Caco-2 (cell line): ENCODE measurements around the gene RARA. TPM values are rescaled to one million over a fixed set of nuclear protein-coding genes. Genes with fewer than 3 reads are reported as not detected.

Source experiments
- BruUV-seq: library from RNA; stranded (reverse); fragments of 400-500 nt; replicated peaks from 2 replicates; lab custom pipeline; 2021; lab: Mats Ljungman, UMichigan
- CTCF ChIA-PET: fragments of 300-600 bp; sonication (Branson Sonifier 250); formaldehyde crosslinking; loops from one replicate; lab custom pipeline; 2022; ENCODE audit warnings: antibody characterized with exemption; lab: Charles Lee
- POLR2A ChIA-PET: fragments of 300-600 bp; sonication (Branson Sonifier 250); formaldehyde crosslinking; loops from one replicate; lab custom pipeline; 2022; ENCODE audit warnings: antibody characterized with exemption; lab: Charles Lee
- DNase-seq, 2 experiments: peaks; one replicate each; pipeline versions ENCODE4 v3.0.0 to v3.0.0-alpha.2; 2020 to 2022
- H3K27me3 ChIP-seq: replicated peaks from 2 replicates; pipeline ENCODE4 v1.6.0; 2011; ENCODE audit warnings: low read length; ENCODE audit not compliant: control insufficient read depth, insufficient read depth
- H3K36me3 ChIP-seq: 2 replicates; pipeline ENCODE4 v1.5.1; 2011; ENCODE audit warnings: low read length; ENCODE audit not compliant: control insufficient read depth, insufficient read depth
- H3K4me1 ChIP-seq: fragments of 250-450 bp; sonication (Bioruptor Pico); 2 replicates; pipeline ENCODE4 v1.5.1; 2020; ENCODE audit warnings: mild to moderate bottlenecking
- H3K4me3 ChIP-seq: 2 replicates; pipeline ENCODE4 v1.5.1; 2011; ENCODE audit warnings: low read depth, mild to moderate bottlenecking, control low read depth, low read length
- H3K9me3 ChIP-seq: fragments of 250-450 bp; sonication (Bioruptor Pico); 2 replicates; pipeline ENCODE4 v1.5.1; 2020; ENCODE audit warnings: mild to moderate bottlenecking, moderate library complexity
- H3K27ac Mint-ChIP-seq: one replicate; pipeline ENCODE4 v1.8.0; 2022; ENCODE audit warnings: mixed read lengths; ENCODE audit not compliant: unreplicated experiment
- H3K27me3 Mint-ChIP-seq: one replicate; pipeline ENCODE4 v1.8.0; 2022; ENCODE audit warnings: mixed read lengths; ENCODE audit not compliant: insufficient read depth, unreplicated experiment
- H3K36me3 Mint-ChIP-seq: one replicate; pipeline ENCODE4 v1.8.0; 2022; ENCODE audit warnings: mild to moderate bottlenecking, mixed read lengths; ENCODE audit not compliant: insufficient read depth, unreplicated experiment
- H3K4me1 Mint-ChIP-seq: one replicate; pipeline ENCODE4 v1.8.0; 2022; ENCODE audit warnings: low read depth, mixed read lengths; ENCODE audit not compliant: unreplicated experiment
- H3K4me3 Mint-ChIP-seq: one replicate; pipeline ENCODE4 v1.8.0; 2022; ENCODE audit warnings: mild to moderate bottlenecking, moderate library complexity, mixed read lengths; ENCODE audit not compliant: unreplicated experiment
- H3K9me3 Mint-ChIP-seq: one replicate; pipeline ENCODE4 v1.8.0; 2022; ENCODE audit warnings: mixed read lengths; ENCODE audit not compliant: unreplicated experiment
- intact Hi-C: fragments of 100-400 bp; cut with micrococcal nuclease; formaldehyde crosslinking; loops from one replicate; pipeline ENCODE4 v1.10.0; 2022; ENCODE audit not compliant: unreplicated experiment
- total RNA-seq: library from RNA; stranded (reverse); gene quantifications from 2 replicates; pipeline ENCODE4 v1.2.3, GENCODE V29; 2022
- TF ChIP-seq, protein P1 (sequence below), 2 experiments: fragments of 200-600 bp in 1 of 2; IDR thresholded peaks; 1 replicate in 1 of 2; 2 replicates in 1 of 2; pipeline versions ENCODE4 v1.5.1 to v1.8.0; 2011 to 2022; ENCODE audit warnings: antibody characterized with exemption in 1 of 2, control low read depth in 1 of 2, inconsistent platforms in 1 of 2, low read depth in 1 of 2, low read length in 1 of 2, mild to moderate bottlenecking in 1 of 2, moderate library complexity in 1 of 2; ENCODE audit not compliant: insufficient read depth in 1 of 2, severe bottlenecking in 1 of 2, unreplicated experiment in 1 of 2

RARA gene
- total RNA-seq, 1 experiment from 2014 or later, result 27.6 TPM

DNA sequence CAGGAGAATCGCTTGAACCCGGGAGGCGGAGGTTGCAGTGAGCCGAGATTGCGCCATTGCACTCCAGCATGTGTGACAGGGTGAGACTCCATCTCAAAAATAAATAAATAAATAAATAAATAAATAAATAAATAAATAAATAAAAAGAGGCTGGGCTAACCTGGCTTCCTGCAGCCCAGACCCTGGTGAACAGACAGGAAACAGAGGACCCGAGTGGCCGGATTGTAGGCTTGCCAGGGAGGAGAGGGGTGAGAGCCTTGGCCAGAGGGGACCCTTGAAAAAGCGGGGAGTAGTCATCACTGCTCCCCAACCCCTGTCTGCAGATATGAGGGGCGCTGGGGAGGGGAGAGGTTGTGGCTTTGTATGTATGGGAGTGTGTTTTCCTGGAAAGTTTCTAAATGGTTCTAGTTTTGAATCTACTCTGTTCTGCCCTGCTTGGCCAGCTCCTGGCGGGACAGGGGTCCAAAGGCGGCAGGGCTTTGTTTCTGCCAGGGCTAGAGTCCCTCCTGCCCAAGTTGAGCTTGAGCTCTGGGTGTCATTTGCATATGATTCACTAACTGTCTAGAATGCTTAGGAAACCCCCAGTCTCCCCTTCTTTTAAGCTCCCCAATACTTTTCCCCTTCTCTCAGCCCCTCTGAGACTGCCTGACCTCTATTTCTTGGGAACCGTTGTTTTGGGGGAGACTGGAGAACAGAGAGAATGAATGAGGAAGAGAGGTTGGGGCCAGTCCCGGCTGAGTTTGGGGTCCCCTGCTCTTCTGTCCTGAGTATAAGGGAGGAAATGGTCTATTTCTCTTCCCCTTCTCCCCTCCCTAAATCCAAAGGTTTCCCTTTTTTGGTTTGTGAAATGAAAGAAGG, 16.4 kb downstream of the RARA start:
- Histone ChIP-seq H3K36me3 (no peaks in the 10 kb centered on the region; the same call in 1 of the 2 replicates), H3K27me3 (no peaks in the 10 kb centered on the region), H3K4me1 (peaks cover 17% of the 10 kb centered on the region), H3K9me3 (no peaks in the 10 kb centered on the region), H3K4me3 (no peak overlapping the region)
- Mint-ChIP-seq H3K4me3 (no peak overlapping the region), H3K36me3 (no peaks in the 10 kb centered on the region), H3K9me3 (no peaks in the 10 kb centered on the region), H3K27ac (no peak overlapping the region), H3K27me3 (no peaks in the 10 kb centered on the region), H3K4me1 (peaks cover 15% of the 10 kb centered on the region)
- ChIA-PET CTCF (interaction anchor here (3.5 kb wide), 1 partner anchor 8 kb away, joined by 14 read pairs; no protein-coding TSS in a partner anchor), POLR2A (interaction anchor here (0.7 kb wide), 1 partner anchor 20 kb away, joined by 3 read pairs; no protein-coding TSS in a partner anchor)
- TF ChIP-seq, protein P1, sequence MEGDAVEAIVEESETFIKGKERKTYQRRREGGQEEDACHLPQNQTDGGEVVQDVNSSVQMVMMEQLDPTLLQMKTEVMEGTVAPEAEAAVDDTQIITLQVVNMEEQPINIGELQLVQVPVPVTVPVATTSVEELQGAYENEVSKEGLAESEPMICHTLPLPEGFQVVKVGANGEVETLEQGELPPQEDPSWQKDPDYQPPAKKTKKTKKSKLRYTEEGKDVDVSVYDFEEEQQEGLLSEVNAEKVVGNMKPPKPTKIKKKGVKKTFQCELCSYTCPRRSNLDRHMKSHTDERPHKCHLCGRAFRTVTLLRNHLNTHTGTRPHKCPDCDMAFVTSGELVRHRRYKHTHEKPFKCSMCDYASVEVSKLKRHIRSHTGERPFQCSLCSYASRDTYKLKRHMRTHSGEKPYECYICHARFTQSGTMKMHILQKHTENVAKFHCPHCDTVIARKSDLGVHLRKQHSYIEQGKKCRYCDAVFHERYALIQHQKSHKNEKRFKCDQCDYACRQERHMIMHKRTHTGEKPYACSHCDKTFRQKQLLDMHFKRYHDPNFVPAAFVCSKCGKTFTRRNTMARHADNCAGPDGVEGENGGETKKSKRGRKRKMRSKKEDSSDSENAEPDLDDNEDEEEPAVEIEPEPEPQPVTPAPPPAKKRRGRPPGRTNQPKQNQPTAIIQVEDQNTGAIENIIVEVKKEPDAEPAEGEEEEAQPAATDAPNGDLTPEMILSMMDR (IDR thresholded peaks at IDR 0.05; ENCODE audit: insufficient read depth in 1 of 2, low read depth in 1 of 2, low read length in 1 of 2, severe bottlenecking in 1 of 2, unreplicated experiment in 1 of 2), result no peak
- no TSS peak for BruUV-seq
- intact Hi-C loops, result no loop called here
- DNase-seq, result no peak

DNA sequence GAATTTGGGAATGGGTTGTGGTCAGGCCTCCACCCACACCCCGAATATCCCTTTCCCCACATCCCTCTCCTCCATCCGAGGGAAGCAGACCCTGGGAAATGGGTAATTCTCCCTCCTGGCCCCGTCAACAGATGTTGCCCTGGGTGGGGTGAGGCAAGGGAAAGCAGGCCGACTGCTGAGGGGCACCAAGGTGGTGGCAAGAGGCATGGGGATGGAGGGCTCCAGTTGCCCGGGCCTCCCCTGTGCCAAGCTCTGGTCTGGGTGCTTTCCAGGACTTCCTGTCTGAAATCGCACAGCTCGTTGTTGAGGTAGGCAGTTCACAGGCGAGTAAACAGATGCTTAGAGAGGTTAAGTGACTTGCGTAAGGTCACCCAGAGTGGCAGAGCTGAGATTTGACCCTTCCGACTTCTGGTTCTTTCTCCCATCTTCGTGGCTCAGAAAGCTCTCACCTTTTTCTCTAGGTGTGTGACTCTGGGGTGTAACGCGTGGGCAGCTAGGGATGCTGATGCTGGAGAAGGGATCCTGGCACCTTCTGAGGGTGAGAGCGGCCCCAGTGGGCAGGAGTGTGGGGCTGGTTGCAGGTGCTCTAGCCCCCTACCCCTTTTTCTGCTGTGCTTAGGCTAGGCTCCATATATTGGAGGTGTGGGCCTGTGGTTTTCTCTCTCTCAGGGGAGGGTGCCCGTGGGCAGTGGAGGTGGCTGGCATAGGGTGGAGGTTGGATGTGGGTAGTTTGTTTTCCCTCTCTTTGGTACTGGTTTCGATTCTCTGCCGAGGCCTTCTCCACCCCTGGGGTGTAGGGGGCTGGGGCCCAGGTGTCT, 17.2 kb downstream of the RARA start:
- DNase-seq, result no peak
- Histone ChIP-seq H3K27me3 (no peaks in the 10 kb centered on the region), H3K9me3 (no peaks in the 10 kb centered on the region), H3K4me1 (peaks cover 17% of the 10 kb centered on the region), H3K36me3 (peaks cover 1% of the 10 kb centered on the region), H3K4me3 (no peak overlapping the region)
- H3K27me3 Mint-ChIP-seq, result no peaks in the 10 kb centered on the region
- H3K36me3 Mint-ChIP-seq, result no peaks in the 10 kb centered on the region
- CTCF ChIA-PET, result interaction anchor here (0.6 to 3.5 kb wide), 3 partner anchors 9 to 206 kb away, joined by 3 to 14 read pairs (median 3); no protein-coding TSS in a partner anchor
- POLR2A ChIA-PET, result interaction anchor here (0.7 kb wide), 1 partner anchor 19 kb away, joined by 3 read pairs; no protein-coding TSS in a partner anchor
- H3K27ac Mint-ChIP-seq, result no peak overlapping the region
- no peak overlapping the region for H3K4me3 Mint-ChIP-seq
- TF ChIP-seq, protein P1 (IDR thresholded peaks at IDR 0.05; ENCODE audit: insufficient read depth in 1 of 2, low read depth in 1 of 2, low read length in 1 of 2, severe bottlenecking in 1 of 2, unreplicated experiment in 1 of 2), result no peak
- H3K9me3 Mint-ChIP-seq, result no peaks in the 10 kb centered on the region
- no TSS peak for BruUV-seq
- peaks cover 14% of the 10 kb centered on the region for H3K4me1 Mint-ChIP-seq
- intact Hi-C loops, result no loop called here

DNA sequence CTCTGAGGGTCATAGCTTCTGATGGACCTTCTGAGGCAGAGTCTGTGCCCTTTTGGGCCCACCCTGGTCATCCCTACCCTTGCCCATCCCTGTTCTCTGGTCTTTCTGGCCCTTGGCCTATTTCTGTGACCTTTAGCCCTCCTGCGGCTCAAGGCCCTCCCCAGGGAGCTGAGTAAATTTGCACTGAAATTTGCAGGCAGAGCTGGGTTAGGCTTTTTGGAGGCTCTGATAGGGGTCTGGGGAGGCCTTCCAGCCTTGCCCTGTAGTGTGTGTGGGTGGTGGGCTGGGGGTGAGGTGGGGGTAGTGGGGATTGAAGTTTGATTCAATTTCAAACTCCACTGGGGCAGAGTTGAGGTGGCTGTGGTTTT, 17.8 kb downstream of the RARA start:
- POLR2A ChIA-PET, result no interaction called here
- H3K36me3 ChIP-seq, result peaks cover 1% of the 10 kb centered on the region
- Mint-ChIP-seq H3K4me3 (no peak overlapping the region), H3K27ac (no peak overlapping the region), H3K36me3 (no peaks in the 10 kb centered on the region), H3K4me1 (peaks cover 14% of the 10 kb centered on the region), H3K9me3 (no peaks in the 10 kb centered on the region), H3K27me3 (no peaks in the 10 kb centered on the region)
- no peak overlapping the region for H3K4me3 ChIP-seq
- H3K9me3 ChIP-seq, result no peaks in the 10 kb centered on the region
- H3K4me1 ChIP-seq, result peaks cover 17% of the 10 kb centered on the region
- no TSS peak for BruUV-seq
- DNase-seq, result no peak
- intact Hi-C loops, result no loop called here
- no peaks in the 10 kb centered on the region for H3K27me3 ChIP-seq
- CTCF ChIA-PET, result interaction anchor here (0.6 to 3.5 kb wide), 3 partner anchors 10 to 205 kb away, joined by 3 to 14 read pairs (median 3); no protein-coding TSS in a partner anchor
- TF ChIP-seq, protein P1 (IDR thresholded peaks at IDR 0.05; ENCODE audit: insufficient read depth in 1 of 2, low read depth in 1 of 2, low read length in 1 of 2, severe bottlenecking in 1 of 2, unreplicated experiment in 1 of 2), result no peak
